IMR-90 (cell line): Measurements from ENCODE around the gene SNX1. TPM values are rescaled to one million over a fixed set of nuclear protein-coding genes. Genes with fewer than 3 reads are reported as not detected.

Experiments
- ATAC-seq: fragments of 200-7000 bp; cut with Tn5 transposase; 2 replicates; pipeline ENCODE4 v1.9.1; 2020; ENCODE audit warnings: low read depth, mild to moderate bottlenecking, moderate library complexity
- BruUV-seq: library from RNA; stranded (reverse); fragments of 400-500 nt; replicated peaks from 2 replicates; lab custom pipeline; 2021; lab: Mats Ljungman, UMichigan
- CTCF ChIA-PET: fragments of 300-600 bp; formaldehyde crosslinking; extraction: SDS; loops from one replicate; lab custom pipeline; 2021; ENCODE audit warnings: antibody characterized with exemption; lab: Yijun Ruan, JAX
- POLR2A ChIA-PET: fragments of 300-600 bp; sonication (Branson Sonifier 250); formaldehyde crosslinking; loops from one replicate; lab custom pipeline; 2022; ENCODE audit warnings: antibody characterized with exemption; ENCODE audit not compliant: unreplicated experiment; lab: Charles Lee
- DNase-seq: peaks from one replicate; pipeline ENCODE4 v3.0.0; 2013
- H2AFZ ChIP-seq: replicated peaks from 2 replicates; pipeline ENCODE3; 2013; ENCODE audit warnings: low read length, mild to moderate bottlenecking; ENCODE audit not compliant: poor library complexity
- H2AK5ac ChIP-seq: 2 replicates; pipeline ENCODE4 v1.6.1; 2013; ENCODE audit warnings: low read depth, low read length, inconsistent platforms
- H2AK9ac ChIP-seq: replicated peaks from 2 replicates; pipeline ENCODE3; 2013; ENCODE audit warnings: mild to moderate bottlenecking, low read depth, low read length, moderate library complexity; ENCODE audit not compliant: poor library complexity
- H2BK120ac ChIP-seq: 2 replicates; pipeline ENCODE4 v1.6.1; 2013; ENCODE audit warnings: low read depth, low read length, inconsistent platforms
- H2BK15ac ChIP-seq: 3 replicates; pipeline ENCODE4 v1.6.1; 2013; ENCODE audit warnings: low read depth, low read length, inconsistent platforms
- H2BK20ac ChIP-seq: 2 replicates; pipeline ENCODE4 v1.6.1; 2013; ENCODE audit warnings: low read depth, mild to moderate bottlenecking, inconsistent platforms, low read length, moderate library complexity
- H2BK5ac ChIP-seq: 2 replicates; pipeline ENCODE4 v1.6.1; 2013; ENCODE audit warnings: mild to moderate bottlenecking, low read depth, low read length, inconsistent platforms; ENCODE audit not compliant: poor library complexity, severe bottlenecking
- H3K14ac ChIP-seq: replicated peaks from 2 replicates; pipeline ENCODE4 v1.6.1; 2013; ENCODE audit warnings: low read depth, low read length, inconsistent platforms
- H3K18ac ChIP-seq: 2 replicates; pipeline ENCODE4 v1.6.1; 2013; ENCODE audit warnings: low read depth, low read length, control low read depth
- H3K23ac ChIP-seq: 2 replicates; pipeline ENCODE4 v1.6.1; 2013; ENCODE audit warnings: low read depth, low read length, inconsistent platforms
- H3K27ac ChIP-seq: 2 replicates; pipeline ENCODE4 v1.5.1; 2013; ENCODE audit warnings: mild to moderate bottlenecking, control low read depth, low read length; ENCODE audit not compliant: insufficient read depth
- H3K27me3 ChIP-seq: 2 replicates; pipeline ENCODE4 v1.6.1; 2013; ENCODE audit warnings: low read length; ENCODE audit not compliant: control insufficient read depth, insufficient read depth
- H3K36me3 ChIP-seq: 2 replicates; pipeline ENCODE4 v1.6.1; 2013; ENCODE audit warnings: low read length, mixed read lengths; ENCODE audit not compliant: control insufficient read depth, insufficient read depth
- H3K4ac ChIP-seq: 2 replicates; pipeline ENCODE4 v1.6.1; 2013; ENCODE audit warnings: low read depth, low read length, inconsistent platforms
- H3K4me1 ChIP-seq: 2 replicates; pipeline ENCODE4 v1.6.1; 2013; ENCODE audit warnings: low read length, mixed read lengths; ENCODE audit not compliant: control insufficient read depth, insufficient read depth
- H3K4me2 ChIP-seq: 2 replicates; pipeline ENCODE4 v1.6.1; 2013; ENCODE audit warnings: low read depth, mild to moderate bottlenecking, control low read depth, low read length, moderate library complexity
- H3K4me3 ChIP-seq: 2 replicates; pipeline ENCODE4 v1.5.1; 2013; ENCODE audit warnings: low read depth, mild to moderate bottlenecking, control low read depth, low read length, moderate library complexity; ENCODE audit not compliant: insufficient read depth
- H3K56ac ChIP-seq: 2 replicates; pipeline ENCODE4 v1.6.1; 2013; ENCODE audit warnings: low read length, inconsistent platforms; ENCODE audit not compliant: insufficient read depth; ENCODE audit errors: extremely low read depth
- H3K79me1 ChIP-seq, 2 experiments: 2 replicates each; pipeline ENCODE4 v1.6.1; 2013; ENCODE audit warnings: low read length in 2 of 2, inconsistent platforms in 1 of 2, low read depth in 1 of 2
- H3K9ac ChIP-seq: 2 replicates; pipeline ENCODE4 v1.6.1; 2013; ENCODE audit warnings: low read depth, low read length, control low read depth
- H3K9me1 ChIP-seq: 2 replicates; pipeline ENCODE4 v1.6.1; 2013; ENCODE audit warnings: low read length, inconsistent platforms; ENCODE audit not compliant: insufficient read depth
- H3K9me3 ChIP-seq: 2 replicates; pipeline ENCODE4 v1.6.1; 2013; ENCODE audit warnings: low read length; ENCODE audit not compliant: control insufficient read depth, insufficient read depth
- H4K20me1 ChIP-seq: 2 replicates; pipeline ENCODE4 v1.6.1; 2013; ENCODE audit warnings: low read length, inconsistent platforms; ENCODE audit not compliant: insufficient read depth
- H4K5ac ChIP-seq: 2 replicates; pipeline ENCODE4 v1.6.1; 2013; ENCODE audit warnings: mild to moderate bottlenecking, low read depth, low read length, control low read depth
- H4K8ac ChIP-seq, 2 experiments: 2 replicates each; pipeline ENCODE4 v1.6.1; 2013; ENCODE audit warnings: low read depth in 2 of 2, low read length in 2 of 2, control low read depth in 1 of 2, inconsistent platforms in 1 of 2
- H4K91ac ChIP-seq: 2 replicates; pipeline ENCODE4 v1.6.1; 2013; ENCODE audit warnings: low read depth, low read length, inconsistent platforms; ENCODE audit not compliant: insufficient read depth
- MAZ ChIP-seq: IDR thresholded peaks from 2 replicates; pipeline ENCODE4 v1.6.1; 2012; ENCODE audit warnings: low read depth, mild to moderate bottlenecking, low read length, improper control_type of control experiment, moderate library complexity, borderline replicate concordance
- MXI1 ChIP-seq: IDR thresholded peaks from 2 replicates; pipeline ENCODE4 v1.6.1; 2012; ENCODE audit warnings: low read depth, mild to moderate bottlenecking, low read length, moderate library complexity, borderline replicate concordance
- POLR2A ChIP-seq: IDR thresholded peaks from 2 replicates; pipeline ENCODE4 v1.6.1; 2012; ENCODE audit warnings: mild to moderate bottlenecking, low read depth, low read length
- RAD21 ChIP-seq: IDR thresholded peaks from 2 replicates; pipeline ENCODE4 v1.6.1; 2012; ENCODE audit warnings: low read length, improper control_type of control experiment
- RCOR1 ChIP-seq: IDR thresholded peaks from 2 replicates; pipeline ENCODE4 v1.6.1; 2012; ENCODE audit warnings: mild to moderate bottlenecking, low read length, improper control_type of control experiment; ENCODE audit not compliant: insufficient replicate concordance
- RFX5 ChIP-seq: IDR thresholded peaks from 2 replicates; pipeline ENCODE4 v1.8.0; 2012; ENCODE audit warnings: low read depth, mild to moderate bottlenecking, low read length, moderate library complexity
- SMC3 ChIP-seq: fragments of 150-350 bp; IDR thresholded peaks from 2 replicates; pipeline ENCODE4 v1.6.1; 2016; ENCODE audit warnings: low read depth, mild to moderate bottlenecking, antibody characterized with exemption, low read length, moderate library complexity
- WGBS, 2 experiments: methylation state at CpG; one replicate each; pipeline versions ENCODE4 v1.1.5 to v1.1.7; 2013; ENCODE audit warnings: missing lambda C conversion rate in 2 of 2; ENCODE audit not compliant: insufficient read length in 1 of 2; ENCODE audit errors: extremely low coverage in 2 of 2; 5-methylcytosine and 5-hydroxymethylcytosine counted together
- dilution Hi-C: fragments of 300-500 bp; cut with HindIII; formaldehyde crosslinking; loops from one replicate; pipeline ENCODE4 v1.14.3; 2018; ENCODE audit warnings: low sequenced_read_pairs; ENCODE audit not compliant: unreplicated experiment
- in situ Hi-C: fragments of 300-500 bp; cut with MboI; formaldehyde crosslinking; loops from 3 replicates; pipeline ENCODE4 v1.14.3; 2019; ENCODE audit warnings: low sequenced_read_pairs, inconsistent platforms, mixed read lengths
- intact Hi-C: fragments of 100-400 bp; cut with micrococcal nuclease; formaldehyde crosslinking; loops from 2 replicates; pipeline ENCODE4 v1.10.0; 2022
- polyA plus RNA-seq, 3 experiments: library from polyadenylated mRNA; depleted of rRNA; stranded (reverse); fragments of >200 nt; gene quantifications; 2 replicates each; pipeline ENCODE4 v1.2.3, GENCODE V29; 2012; ENCODE audit warnings: low replicate concordance in 1 of 3
- total RNA-seq: library from RNA; depleted of rRNA; stranded (reverse); fragments of >200 nt; gene quantifications from 2 replicates; pipeline ENCODE4 v1.2.3, GENCODE V29; 2012
- TF ChIP-seq, protein P1 (sequence below): fragments of 150-350 bp; IDR thresholded peaks from 2 replicates; pipeline ENCODE4 v1.6.1; 2016; ENCODE audit warnings: low read depth, mild to moderate bottlenecking, low read length, moderate library complexity, borderline replicate concordance
- TF ChIP-seq, protein P2 (sequence below): fragments of 150-350 bp; IDR thresholded peaks from 2 replicates; pipeline ENCODE4 v1.6.1; 2017; ENCODE audit warnings: mild to moderate bottlenecking, antibody characterized with exemption, low read length, low read depth
- TF ChIP-seq, protein P3 (sequence below): conservative IDR thresholded peaks from 2 replicates; pipeline ENCODE4 v1.5.1; 2012; ENCODE audit warnings: mild to moderate bottlenecking, low read depth, low read length, improper control_type of control experiment

The SNX1 gene
- total and polyA plus RNA-seq, 2 of the 4 experiments (the other 2 are of a cell fraction), result 35.3 to 72.3 TPM

DNA sequence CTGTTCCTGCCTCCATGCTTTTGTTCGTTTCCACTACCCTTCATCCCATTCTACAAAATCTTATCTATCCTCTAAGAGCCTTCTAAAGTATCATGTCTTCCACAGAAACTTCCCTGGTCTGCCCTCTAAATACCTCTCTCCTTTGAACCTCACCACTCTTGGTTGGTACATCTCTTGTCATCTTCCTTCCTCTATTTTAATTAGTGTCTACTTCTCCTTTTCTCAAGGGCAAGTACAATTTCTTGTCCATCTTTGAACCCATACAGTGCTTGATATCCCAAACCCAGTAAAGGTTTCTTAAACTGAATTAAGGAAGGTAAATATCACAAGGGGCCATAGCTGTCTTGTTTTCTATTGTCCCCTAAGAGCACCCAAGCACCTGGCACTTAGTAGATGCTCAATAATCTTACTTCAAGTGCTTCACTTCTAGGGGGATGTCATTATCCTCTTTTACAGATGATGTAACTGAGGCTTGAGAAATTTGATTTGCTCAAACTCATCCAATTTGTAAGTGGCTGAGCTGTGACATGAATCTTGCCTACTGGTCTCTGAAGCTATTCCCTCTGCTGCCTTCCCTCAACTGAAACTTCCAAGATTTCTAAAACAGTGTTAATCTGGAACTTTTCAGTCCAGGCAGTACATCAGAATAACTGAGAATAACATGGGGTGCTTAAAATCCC is 46.9 kb upstream of the SNX1 start (continued):
- TF ChIP-seq MAZ, result no peak

DNA sequence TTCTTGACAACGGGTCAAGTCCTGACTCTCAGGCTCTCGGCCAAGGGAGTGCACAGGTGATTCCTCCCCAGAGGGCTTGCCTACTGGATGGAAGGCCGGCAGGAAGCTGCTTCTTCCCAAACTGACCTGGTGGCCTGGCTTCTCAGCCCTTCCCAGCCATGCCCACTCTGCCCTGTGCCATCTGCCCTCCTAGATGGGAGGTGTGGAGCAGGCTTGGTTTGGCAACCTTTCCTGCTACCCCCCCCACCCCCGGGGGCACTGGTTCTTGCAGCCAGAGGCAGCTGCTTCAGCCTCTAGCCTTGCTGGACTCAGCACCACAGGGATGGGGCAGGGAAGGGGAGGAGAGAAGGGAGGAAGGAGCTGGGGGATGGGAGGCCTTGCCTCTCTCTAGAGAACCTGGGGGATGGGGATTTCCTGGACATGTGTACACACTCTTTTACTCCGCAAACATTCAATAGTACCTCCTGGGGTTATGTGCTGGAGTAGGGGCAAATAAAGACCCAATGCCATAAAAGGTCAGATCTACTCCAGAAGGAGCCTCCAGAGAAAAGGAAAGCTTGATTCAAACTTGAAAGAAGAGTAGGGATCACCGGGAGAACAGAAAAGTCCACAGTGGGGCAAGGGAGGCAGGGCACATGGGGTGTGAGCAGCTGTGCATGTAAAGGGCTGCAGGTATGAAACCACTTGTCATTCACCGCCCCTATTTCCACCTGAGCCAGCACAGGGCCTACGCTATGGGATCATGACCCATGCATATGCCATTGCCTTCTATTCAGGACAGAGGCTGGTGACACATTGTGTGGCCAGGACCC is 45.3 kb upstream of the SNX1 start:
- ChIA-PET POLR2A (no interaction called here), CTCF (no interaction called here)
- no peak overlapping the region for H4K8ac ChIP-seq
- no peak overlapping the region for H3K14ac ChIP-seq
- H2BK5ac ChIP-seq, result no peak overlapping the region
- dilution Hi-C loops (no loop called here), intact Hi-C loops (no loop called here), in situ Hi-C loops (loop anchor here (25.0 kb wide), 2 partner anchors 413 to 763 kb away; partner anchors contain the start of gene APH1B)
- H4K91ac ChIP-seq, result no peak overlapping the region
- H3K4me3 ChIP-seq, result no peak overlapping the region
- no peak for ATAC-seq
- H2BK20ac ChIP-seq, result no peak overlapping the region
- no peak overlapping the region for H3K9ac ChIP-seq
- no peaks in the 10 kb centered on the region for H3K36me3 ChIP-seq
- H3K18ac ChIP-seq, result no peak overlapping the region
- no peak overlapping the region for H2AK9ac ChIP-seq
- no peaks in the 10 kb centered on the region; the same call in 1 of the 2 replicates for H4K20me1 ChIP-seq
- no peak overlapping the region for H2BK15ac ChIP-seq
- H3K4me1 ChIP-seq, result peaks cover 1% of the 10 kb centered on the region; the same call in 1 of the 2 replicates
- peaks cover 31% of the 10 kb centered on the region for H3K27me3 ChIP-seq
- DNase-seq, result no peak
- no peak overlapping the region for H4K5ac ChIP-seq
- no TSS peak for BruUV-seq
- no peak overlapping the region for H3K23ac ChIP-seq
- H3K9me1 ChIP-seq, result 0 out of 2 replicates have a peak, but pooled peaks cover 2% of the 10 kb centered on the region
- H3K56ac ChIP-seq, result no peak overlapping the region
- no peaks in the 10 kb centered on the region for H3K79me1 ChIP-seq
- no peak overlapping the region for H3K27ac ChIP-seq
- H3K4me2 ChIP-seq, result no peak overlapping the region
- WGBS, 2 experiments, result 73% methylated on average over 3 of the region's 8 CpGs; no CpG with 5 or more reads in 1 of the 2 experiments
- H2BK120ac ChIP-seq, result no peak overlapping the region
- H2AFZ ChIP-seq, result no peak overlapping the region
- H3K4ac ChIP-seq, result no peak overlapping the region
- no peaks in the 10 kb centered on the region for H3K9me3 ChIP-seq
- H2AK5ac ChIP-seq, result no peak overlapping the region
- TF ChIP-seq RAD21, result no peak
- no peak for TF ChIP-seq POLR2A
- no peak for TF ChIP-seq RFX5
- no peak for TF ChIP-seq RCOR1
- TF ChIP-seq, protein P1, sequence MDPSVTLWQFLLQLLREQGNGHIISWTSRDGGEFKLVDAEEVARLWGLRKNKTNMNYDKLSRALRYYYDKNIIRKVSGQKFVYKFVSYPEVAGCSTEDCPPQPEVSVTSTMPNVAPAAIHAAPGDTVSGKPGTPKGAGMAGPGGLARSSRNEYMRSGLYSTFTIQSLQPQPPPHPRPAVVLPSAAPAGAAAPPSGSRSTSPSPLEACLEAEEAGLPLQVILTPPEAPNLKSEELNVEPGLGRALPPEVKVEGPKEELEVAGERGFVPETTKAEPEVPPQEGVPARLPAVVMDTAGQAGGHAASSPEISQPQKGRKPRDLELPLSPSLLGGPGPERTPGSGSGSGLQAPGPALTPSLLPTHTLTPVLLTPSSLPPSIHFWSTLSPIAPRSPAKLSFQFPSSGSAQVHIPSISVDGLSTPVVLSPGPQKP, result no peak
- TF ChIP-seq, protein P2, sequence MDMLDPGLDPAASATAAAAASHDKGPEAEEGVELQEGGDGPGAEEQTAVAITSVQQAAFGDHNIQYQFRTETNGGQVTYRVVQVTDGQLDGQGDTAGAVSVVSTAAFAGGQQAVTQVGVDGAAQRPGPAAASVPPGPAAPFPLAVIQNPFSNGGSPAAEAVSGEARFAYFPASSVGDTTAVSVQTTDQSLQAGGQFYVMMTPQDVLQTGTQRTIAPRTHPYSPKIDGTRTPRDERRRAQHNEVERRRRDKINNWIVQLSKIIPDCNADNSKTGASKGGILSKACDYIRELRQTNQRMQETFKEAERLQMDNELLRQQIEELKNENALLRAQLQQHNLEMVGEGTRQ, result no peak
- TF ChIP-seq MXI1, result no peak
- TF ChIP-seq, protein P3, sequence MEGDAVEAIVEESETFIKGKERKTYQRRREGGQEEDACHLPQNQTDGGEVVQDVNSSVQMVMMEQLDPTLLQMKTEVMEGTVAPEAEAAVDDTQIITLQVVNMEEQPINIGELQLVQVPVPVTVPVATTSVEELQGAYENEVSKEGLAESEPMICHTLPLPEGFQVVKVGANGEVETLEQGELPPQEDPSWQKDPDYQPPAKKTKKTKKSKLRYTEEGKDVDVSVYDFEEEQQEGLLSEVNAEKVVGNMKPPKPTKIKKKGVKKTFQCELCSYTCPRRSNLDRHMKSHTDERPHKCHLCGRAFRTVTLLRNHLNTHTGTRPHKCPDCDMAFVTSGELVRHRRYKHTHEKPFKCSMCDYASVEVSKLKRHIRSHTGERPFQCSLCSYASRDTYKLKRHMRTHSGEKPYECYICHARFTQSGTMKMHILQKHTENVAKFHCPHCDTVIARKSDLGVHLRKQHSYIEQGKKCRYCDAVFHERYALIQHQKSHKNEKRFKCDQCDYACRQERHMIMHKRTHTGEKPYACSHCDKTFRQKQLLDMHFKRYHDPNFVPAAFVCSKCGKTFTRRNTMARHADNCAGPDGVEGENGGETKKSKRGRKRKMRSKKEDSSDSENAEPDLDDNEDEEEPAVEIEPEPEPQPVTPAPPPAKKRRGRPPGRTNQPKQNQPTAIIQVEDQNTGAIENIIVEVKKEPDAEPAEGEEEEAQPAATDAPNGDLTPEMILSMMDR, result no peak
- no peak for TF ChIP-seq SMC3
- no peak for TF ChIP-seq MAZ
